CD4-positive, CD25-positive, alpha-beta regulatory T cell (primary cell): ENCODE measurements around the gene PASD1. TPM values are rescaled to one million over a fixed set of nuclear protein-coding genes. Genes with fewer than 3 reads are reported as not detected.
"Not testable (repeated sequence)": the region's sequence is repeated elsewhere in the genome, so short reads cannot be mapped to it uniquely, and the experiment has no call there.

ENCODE experiments used
- ATAC-seq, 2 donors: fragments of 150-1000 bp; cut with Tn5 transposase; one replicate each; pipeline ENCODE4 v1.10.0; 2021; ENCODE audit warnings: low read depth in 2 of 2, moderate number of reproducible peaks in 2 of 2, moderate library complexity in 1 of 2
- DNase-seq, 3 donors: peaks; one replicate each; pipeline versions ENCODE4 v3.0.0 to v3.0.0-alpha.2; 2012 to 2022; ENCODE audit warnings: mixed read lengths in 1 of 3
- H3K27ac ChIP-seq: one replicate; pipeline ENCODE4 v1.7.0; 2013; ENCODE audit warnings: mild to moderate bottlenecking, low read length; ENCODE audit not compliant: insufficient read depth, poor library complexity, severe bottlenecking
- H3K27me3 ChIP-seq: one replicate; pipeline ENCODE4 v1.7.0; 2013; ENCODE audit warnings: low read length; ENCODE audit not compliant: control insufficient read depth, insufficient read depth
- H3K36me3 ChIP-seq: one replicate; pipeline ENCODE4 v1.7.0; 2013; ENCODE audit warnings: mild to moderate bottlenecking, low read length, moderate library complexity; ENCODE audit not compliant: control insufficient read depth, insufficient read depth
- H3K4me1 ChIP-seq: 2 replicates; pipeline ENCODE4 v1.7.0; 2013; ENCODE audit warnings: mild to moderate bottlenecking, low read length; ENCODE audit not compliant: insufficient read depth, control insufficient read depth, poor library complexity, severe bottlenecking
- H3K4me3 ChIP-seq: one replicate; pipeline ENCODE4 v1.7.0; 2013; ENCODE audit warnings: low read depth, mild to moderate bottlenecking, low read length, moderate library complexity
- H3K9me3 ChIP-seq, 2 experiments: 1 replicate in 1 of 2; 2 replicates in 1 of 2; pipeline ENCODE4 v1.7.0; 2013; ENCODE audit warnings: low read length in 2 of 2, mild to moderate bottlenecking in 1 of 2, moderate library complexity in 1 of 2; ENCODE audit not compliant: control insufficient read depth in 2 of 2
- H3K27ac Mint-ChIP-seq, 3 donors: one replicate each; pipeline ENCODE4 v1.8.0; 2020 to 2022; ENCODE audit warnings: mild to moderate bottlenecking in 3 of 3, mixed read lengths in 3 of 3, moderate library complexity in 2 of 3
- H3K27me3 Mint-ChIP-seq: one replicate; pipeline ENCODE4 v1.8.0; 2022; ENCODE audit warnings: mild to moderate bottlenecking, mixed read lengths
- H3K36me3 Mint-ChIP-seq: one replicate; pipeline ENCODE4 v1.8.0; 2020; ENCODE audit warnings: mixed read lengths
- H3K4me1 Mint-ChIP-seq, 4 donors: one replicate each; pipeline ENCODE4 v1.8.0; 2020 to 2022; ENCODE audit warnings: mixed read lengths in 4 of 4, mild to moderate bottlenecking in 1 of 4
- H3K4me3 Mint-ChIP-seq, 4 donors: one replicate each; pipeline ENCODE4 v1.8.0; 2020 to 2022; ENCODE audit warnings: mild to moderate bottlenecking in 4 of 4, mixed read lengths in 4 of 4, moderate library complexity in 3 of 4
- H3K9me3 Mint-ChIP-seq, 7 donors: one replicate each; pipeline ENCODE4 v1.8.0; 2020 to 2022; ENCODE audit warnings: mixed read lengths in 7 of 7, mild to moderate bottlenecking in 3 of 7, moderate library complexity in 2 of 7
- polyA plus RNA-seq, 4 donors: library from polyadenylated mRNA; unstranded; fragments of 300-500 nt; fragmentation: Illumina TruSeq; gene quantifications; one replicate each; pipeline ENCODE4 v1.2.3, GENCODE V29; 2021
- total RNA-seq: library from RNA; stranded (reverse); gene quantifications from one replicate; pipeline ENCODE4 v1.2.3, GENCODE V29; 2022

PASD1 gene
- total and polyA plus RNA-seq, 5 donors from 2014 or later, result not detected

DNA sequence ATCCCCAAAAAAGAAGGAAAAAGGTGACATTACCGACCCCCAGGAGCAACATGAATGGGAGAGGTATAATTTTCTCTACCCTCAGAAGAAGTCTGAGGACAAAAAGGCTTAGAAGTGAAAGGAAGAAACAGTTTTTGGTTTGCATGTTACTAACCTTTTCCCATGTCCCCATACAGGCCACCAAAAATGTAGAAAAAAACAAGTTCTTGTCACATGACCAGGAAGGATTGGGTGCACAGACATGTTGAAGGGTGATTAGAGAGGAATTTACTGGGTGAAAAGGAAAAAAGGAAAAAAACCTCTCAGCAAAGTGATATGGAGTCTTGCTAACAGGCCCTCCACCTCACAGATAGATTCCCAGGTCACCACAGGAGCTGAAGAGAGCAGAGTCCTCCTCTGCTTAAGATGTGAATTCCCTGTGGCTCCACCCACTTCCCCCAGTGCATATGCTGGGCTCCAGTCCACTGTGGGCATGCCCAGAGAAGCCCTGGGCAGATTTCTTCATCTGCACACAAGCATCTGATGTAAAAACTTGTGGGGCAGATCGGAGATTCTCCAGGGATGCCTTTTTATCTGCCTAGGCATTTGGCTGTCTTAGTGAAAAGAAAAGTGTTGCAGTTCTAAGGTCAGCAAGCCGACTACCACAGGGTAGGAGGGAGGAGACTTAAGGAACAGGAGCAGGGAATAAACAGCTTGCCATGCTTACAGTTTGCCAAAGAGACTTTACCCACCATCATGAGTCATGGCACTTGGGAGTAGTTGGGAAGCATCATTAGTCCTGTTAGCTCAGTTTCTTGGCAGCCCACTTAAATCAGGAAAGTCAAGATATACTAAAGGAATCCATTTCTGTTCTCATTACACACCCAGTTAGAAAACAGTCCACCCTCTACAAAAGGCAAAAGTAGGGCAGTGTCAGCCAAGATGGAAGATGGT lies 25.0 kb upstream of the PASD1 start:
- H3K27me3 Mint-ChIP-seq, result no peaks in the 10 kb centered on the region
- no peaks in the 10 kb centered on the region for H3K27me3 ChIP-seq
- ATAC-seq (no peak), DNase-seq (no peak)
- H3K36me3 Mint-ChIP-seq, result no peaks in the 10 kb centered on the region
- no peaks in the 10 kb centered on the region for H3K4me1 Mint-ChIP-seq
- H3K27ac Mint-ChIP-seq, result no peak overlapping the region
- no peaks in the 10 kb centered on the region for H3K9me3 ChIP-seq
- H3K4me3 ChIP-seq, result no peak overlapping the region
- H3K9me3 Mint-ChIP-seq, result no peaks in the 10 kb centered on the region
- no peaks in the 10 kb centered on the region for H3K4me1 ChIP-seq
- H3K27ac ChIP-seq, result no peak overlapping the region
- no peak overlapping the region for H3K4me3 Mint-ChIP-seq
- no peaks in the 10 kb centered on the region for H3K36me3 ChIP-seq

- no peaks in the 10 kb centered on the region for H3K36me3 ChIP-seq
- no peak overlapping the region for H3K27ac ChIP-seq
- Mint-ChIP-seq H3K27me3 (no peaks in the 10 kb centered on the region), H3K4me3 (no peak overlapping the region), H3K36me3 (no peaks in the 10 kb centered on the region), H3K4me1 (no peaks in the 10 kb centered on the region), H3K27ac (peak overlapping the region in 1 of 3 donors; percentile 91), H3K9me3 (no peaks in the 10 kb centered on the region)
- no peaks in the 10 kb centered on the region for H3K27me3 ChIP-seq
- H3K4me3 ChIP-seq, result no peak overlapping the region
- peak in 1 of 3 donors; percentile 65 for DNase-seq
- no peaks in the 10 kb centered on the region for H3K9me3 ChIP-seq
- no peak for ATAC-seq
- no peaks in the 10 kb centered on the region for H3K4me1 ChIP-seq
These were observed 19.8 kb upstream of the PASD1 start for GRCh38 chrX:151543706-151544105.

- not testable (repeated sequence) for H3K9me3 ChIP-seq, H3K4me3 ChIP-seq, H3K36me3 ChIP-seq, H3K4me3 Mint-ChIP-seq, H3K27ac Mint-ChIP-seq, H3K4me1 Mint-ChIP-seq, DNase-seq, H3K4me1 ChIP-seq, H3K27me3 ChIP-seq, H3K36me3 Mint-ChIP-seq, H3K9me3 Mint-ChIP-seq, H3K27ac ChIP-seq, ATAC-seq, H3K27me3 Mint-ChIP-seq
These were observed 17.2 kb upstream of the PASD1 start for GRCh38 chrX:151546226-151546625.

DNA sequence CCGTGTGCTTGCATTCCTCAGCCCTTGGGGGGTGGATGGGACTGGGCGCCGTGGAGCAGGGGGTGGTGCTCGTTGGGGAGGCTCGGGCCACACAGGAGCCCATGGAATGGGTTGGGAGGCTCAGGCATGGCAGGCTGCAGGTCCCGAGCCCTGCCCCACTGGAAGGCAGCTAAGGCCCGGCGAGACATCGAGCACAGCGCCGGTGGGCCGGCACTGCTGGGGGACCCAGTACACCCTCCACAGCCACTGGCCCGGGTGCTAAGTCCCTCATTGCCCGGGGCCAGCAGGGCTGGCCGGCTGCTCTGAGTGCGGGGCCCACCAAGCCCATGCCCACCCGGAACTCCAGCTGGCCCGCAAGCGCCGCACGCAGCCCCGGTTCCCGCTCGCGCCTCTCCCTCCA lies 12.3 kb upstream of the PASD1 start:
- not testable (repeated sequence) for H3K4me3 Mint-ChIP-seq, H3K27me3 Mint-ChIP-seq, H3K9me3 ChIP-seq, H3K27me3 ChIP-seq, H3K4me1 Mint-ChIP-seq, H3K9me3 Mint-ChIP-seq, H3K36me3 Mint-ChIP-seq, DNase-seq, ATAC-seq, H3K4me1 ChIP-seq, H3K4me3 ChIP-seq, H3K27ac ChIP-seq, H3K27ac Mint-ChIP-seq, H3K36me3 ChIP-seq

DNA sequence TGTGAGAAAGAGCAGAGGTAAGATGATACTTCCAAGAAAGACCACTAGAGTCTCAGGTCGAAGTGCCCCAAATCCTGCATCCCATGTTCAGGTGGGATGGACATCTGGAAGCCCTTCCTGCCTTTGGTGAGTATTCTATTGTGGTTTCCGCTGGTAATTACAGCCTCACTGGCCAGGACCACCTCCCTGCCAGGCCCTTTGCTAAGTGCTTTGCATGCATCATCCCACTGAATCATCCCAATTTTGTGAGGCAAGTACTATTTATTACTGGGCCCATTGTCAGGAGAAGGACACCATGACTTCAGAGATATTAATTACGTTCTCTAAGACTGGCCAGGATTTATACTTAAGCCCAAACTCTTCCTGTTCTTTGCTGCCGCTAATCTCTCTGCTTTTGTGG lies 10.7 kb upstream of the PASD1 start:
- H3K27me3 Mint-ChIP-seq, result no peaks in the 10 kb centered on the region
- H3K27ac ChIP-seq, result no peak overlapping the region
- no peaks in the 10 kb centered on the region for H3K9me3 ChIP-seq
- no peaks in the 10 kb centered on the region for H3K4me1 Mint-ChIP-seq
- H3K4me3 ChIP-seq, result no peak overlapping the region
- ATAC-seq (no peak), DNase-seq (no peak)
- H3K27me3 ChIP-seq, result no peaks in the 10 kb centered on the region
- H3K36me3 Mint-ChIP-seq, result no peaks in the 10 kb centered on the region
- no peaks in the 10 kb centered on the region for H3K36me3 ChIP-seq
- no peak overlapping the region for H3K27ac Mint-ChIP-seq
- H3K4me1 ChIP-seq, result no peaks in the 10 kb centered on the region
- H3K9me3 Mint-ChIP-seq, result no peaks in the 10 kb centered on the region
- H3K4me3 Mint-ChIP-seq, result no peak overlapping the region

DNA sequence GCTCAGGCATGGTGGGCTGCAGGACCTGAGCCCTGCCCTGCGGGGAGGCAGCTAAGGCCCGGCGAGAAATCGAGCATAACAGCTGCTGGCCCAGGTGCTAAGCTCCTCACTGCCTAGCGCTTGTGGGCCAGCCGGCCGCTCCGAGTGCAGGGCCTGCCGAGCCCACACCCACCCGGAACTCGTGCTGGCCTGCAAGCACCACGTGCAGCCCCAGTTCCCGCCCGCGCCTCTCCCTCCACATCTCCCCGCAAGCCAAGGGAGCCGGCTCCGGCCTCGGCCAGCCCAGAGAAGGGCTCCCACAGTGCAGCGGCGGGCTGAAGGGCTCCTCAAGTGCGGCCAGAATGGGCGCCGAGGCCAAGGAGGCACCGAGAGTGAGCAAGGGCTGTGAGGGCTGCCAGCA lies 8.2 kb upstream of the PASD1 start:
- H3K4me1 ChIP-seq, H3K36me3 ChIP-seq, H3K9me3 ChIP-seq, H3K9me3 Mint-ChIP-seq, H3K27ac ChIP-seq, DNase-seq, H3K27me3 ChIP-seq, H3K27ac Mint-ChIP-seq, H3K4me3 Mint-ChIP-seq, H3K36me3 Mint-ChIP-seq, ATAC-seq, H3K27me3 Mint-ChIP-seq, H3K4me1 Mint-ChIP-seq, H3K4me3 ChIP-seq: not testable (repeated sequence)

DNA sequence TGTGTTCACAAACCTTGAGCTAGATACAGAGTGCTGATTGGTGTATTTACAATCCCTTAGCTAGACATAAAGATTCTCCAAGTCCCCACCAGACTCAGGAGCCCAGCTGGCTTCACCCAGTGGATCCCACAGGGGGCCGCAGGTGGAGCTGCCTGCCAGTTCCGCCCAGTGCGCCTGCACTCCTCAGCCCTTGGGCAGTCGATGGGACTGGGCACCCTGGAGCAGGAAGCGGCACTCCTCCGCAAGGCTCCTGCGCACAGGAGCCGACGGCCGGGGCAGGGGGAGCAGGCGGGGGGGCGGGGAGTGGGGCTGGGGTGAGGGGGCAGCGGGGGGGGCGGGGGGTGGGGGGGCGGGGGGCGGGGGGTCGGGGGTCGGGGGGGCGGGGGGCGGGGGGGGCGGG lies 990 bp upstream of the PASD1 start:
- H3K4me1 Mint-ChIP-seq, H3K4me3 ChIP-seq, H3K4me1 ChIP-seq, H3K27ac Mint-ChIP-seq, H3K27me3 Mint-ChIP-seq, H3K9me3 Mint-ChIP-seq, H3K27ac ChIP-seq, H3K9me3 ChIP-seq, H3K4me3 Mint-ChIP-seq, H3K36me3 ChIP-seq, ATAC-seq, H3K27me3 ChIP-seq, H3K36me3 Mint-ChIP-seq, DNase-seq: not testable (repeated sequence)

DNA sequence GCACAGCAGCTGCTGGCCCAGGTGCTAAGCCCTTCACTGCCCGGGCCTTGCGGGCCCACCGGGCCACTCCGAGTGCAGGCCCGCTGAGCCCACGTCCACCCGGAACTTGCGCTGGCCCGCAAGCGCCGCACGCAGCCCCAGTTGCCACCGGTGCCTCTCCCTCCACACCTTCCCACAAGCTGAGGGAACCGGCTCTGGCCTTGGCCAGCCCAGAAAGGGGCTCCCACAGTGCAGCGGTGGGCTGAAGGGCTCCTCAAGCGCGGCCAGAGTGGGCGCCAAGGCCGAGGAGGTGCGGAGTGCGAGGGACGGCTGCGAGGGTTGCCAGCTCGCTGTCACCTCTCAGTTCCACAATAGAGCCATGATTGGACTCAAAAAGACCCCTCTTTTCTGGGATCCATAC lies 472 bp upstream of the PASD1 start:
- H3K4me3 Mint-ChIP-seq, H3K36me3 ChIP-seq, H3K36me3 Mint-ChIP-seq, H3K4me1 ChIP-seq, H3K4me1 Mint-ChIP-seq, H3K9me3 ChIP-seq, H3K27me3 Mint-ChIP-seq, H3K27ac ChIP-seq, DNase-seq, H3K27me3 ChIP-seq, H3K27ac Mint-ChIP-seq, H3K4me3 ChIP-seq, ATAC-seq, H3K9me3 Mint-ChIP-seq: not testable (repeated sequence)
